Ovary (tissue), 3 donors: ENCODE measurements around the gene GPR173.

Source experiments
- EP300 ChIP-seq: sonication (generic); formaldehyde crosslinking; IDR thresholded peaks from one replicate; pipeline ENCODE4 v1.6.1; 2017; ENCODE audit warnings: antibody characterized with exemption
- POLR2A ChIP-seq: fragments of 450-650 bp; IDR thresholded peaks from one replicate; pipeline ENCODE4 v1.6.1; 2017; ENCODE audit warnings: antibody characterized with exemption, mild to moderate bottlenecking, moderate library complexity
- TF ChIP-seq, protein P1 (sequence below), 3 donors: fragments of 450-650 bp in 2 of 3; fragments of 200-600 bp in 1 of 3; IDR thresholded peaks; one replicate each; pipeline versions ENCODE4 v1.5.1 to v1.8.0; 2016 to 2022; ENCODE audit warnings: antibody characterized with exemption in 3 of 3, mild to moderate bottlenecking in 1 of 3
- donor health status: DM: no; HTN: no; CAD: no.

DNA sequence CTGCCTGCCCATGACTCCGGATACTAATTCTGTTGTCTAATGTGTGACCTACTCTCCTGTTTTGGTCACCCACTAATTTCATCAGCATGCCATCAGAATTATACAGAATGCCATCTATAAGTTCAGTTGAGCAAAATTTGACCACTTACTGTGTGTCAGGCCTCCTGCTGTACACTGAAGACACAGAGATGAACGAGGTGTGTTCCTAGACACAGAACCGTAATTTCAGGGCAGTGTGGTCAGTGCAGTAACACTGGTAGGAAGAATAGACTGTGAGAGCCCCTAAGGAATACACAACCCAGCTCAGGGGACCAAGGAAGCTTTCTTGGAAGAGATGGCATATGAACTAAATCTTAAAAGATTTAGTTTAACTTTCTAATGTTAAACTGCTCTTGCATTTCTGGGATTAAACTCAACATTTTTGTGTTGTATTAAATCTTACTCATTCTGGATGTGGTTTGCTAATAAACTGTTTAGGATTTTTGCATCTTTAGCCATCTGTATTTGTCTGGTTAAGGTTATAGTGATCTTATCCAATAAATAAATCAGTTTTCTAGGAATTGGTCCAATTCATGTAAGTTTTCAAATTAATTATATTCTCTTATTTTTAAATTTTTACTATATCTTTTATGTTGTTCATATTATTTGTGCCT lies 79.6 kb downstream of the GPR173 start:
- TF ChIP-seq, protein P1, sequence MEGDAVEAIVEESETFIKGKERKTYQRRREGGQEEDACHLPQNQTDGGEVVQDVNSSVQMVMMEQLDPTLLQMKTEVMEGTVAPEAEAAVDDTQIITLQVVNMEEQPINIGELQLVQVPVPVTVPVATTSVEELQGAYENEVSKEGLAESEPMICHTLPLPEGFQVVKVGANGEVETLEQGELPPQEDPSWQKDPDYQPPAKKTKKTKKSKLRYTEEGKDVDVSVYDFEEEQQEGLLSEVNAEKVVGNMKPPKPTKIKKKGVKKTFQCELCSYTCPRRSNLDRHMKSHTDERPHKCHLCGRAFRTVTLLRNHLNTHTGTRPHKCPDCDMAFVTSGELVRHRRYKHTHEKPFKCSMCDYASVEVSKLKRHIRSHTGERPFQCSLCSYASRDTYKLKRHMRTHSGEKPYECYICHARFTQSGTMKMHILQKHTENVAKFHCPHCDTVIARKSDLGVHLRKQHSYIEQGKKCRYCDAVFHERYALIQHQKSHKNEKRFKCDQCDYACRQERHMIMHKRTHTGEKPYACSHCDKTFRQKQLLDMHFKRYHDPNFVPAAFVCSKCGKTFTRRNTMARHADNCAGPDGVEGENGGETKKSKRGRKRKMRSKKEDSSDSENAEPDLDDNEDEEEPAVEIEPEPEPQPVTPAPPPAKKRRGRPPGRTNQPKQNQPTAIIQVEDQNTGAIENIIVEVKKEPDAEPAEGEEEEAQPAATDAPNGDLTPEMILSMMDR (IDR thresholded peaks at IDR 0.05) = no peak
- TF ChIP-seq POLR2A (no peak), EP300 (no peak)
